PC-9 (cell line): ENCODE results near the gene PARP16. TPM values are rescaled to one million over a fixed set of nuclear protein-coding genes. Genes with fewer than 3 reads are reported as not detected.
"Not testable (repeated sequence)": the region's sequence is repeated elsewhere in the genome, so short reads cannot be mapped to it uniquely, and the experiment has no call there.

Experiments
- BruUV-seq: library from RNA; stranded (reverse); fragments of 400-500 nt; replicated peaks from 2 replicates; lab custom pipeline; 2021; lab: Mats Ljungman, UMichigan
- CTCF ChIA-PET: fragments of 300-600 bp; sonication (Branson Sonifier 250); formaldehyde crosslinking; loops from one replicate; lab custom pipeline; 2022; ENCODE audit warnings: antibody characterized with exemption; lab: Charles Lee
- POLR2A ChIA-PET: fragments of 300-600 bp; sonication (Branson Sonifier 250); formaldehyde crosslinking; loops from one replicate; lab custom pipeline; 2022; ENCODE audit warnings: antibody characterized with exemption; ENCODE audit not compliant: unreplicated experiment; lab: Charles Lee
- DNase-seq, 2 experiments: peaks; one replicate each; pipeline versions ENCODE4 v3.0.0 to v3.0.0-alpha.2; 2015 to 2022; ENCODE audit warnings: mixed read lengths in 1 of 2
- H2AFZ ChIP-seq: fragments of 200-600 bp; sonication (generic); 2 replicates; pipeline ENCODE4 v1.8.1; 2017; ENCODE audit warnings: antibody characterized with exemption
- H3F3A ChIP-seq: fragments of 200-600 bp; sonication (generic); 2 replicates; pipeline ENCODE4 v1.8.1; 2017; ENCODE audit warnings: antibody characterized with exemption, mild to moderate bottlenecking, low read depth; ENCODE audit not compliant: insufficient read depth
- H3K27ac ChIP-seq: fragments of 200-600 bp; sonication (generic); 2 replicates; pipeline ENCODE4 v1.6.1; 2016; ENCODE audit warnings: mixed run types
- H3K27me3 ChIP-seq: fragments of 200-600 bp; sonication (generic); 2 replicates; pipeline ENCODE4 v1.6.1; 2016; ENCODE audit warnings: low read depth, mixed run types; ENCODE audit not compliant: insufficient read depth
- H3K36me3 ChIP-seq: fragments of 200-600 bp; sonication (generic); 2 replicates; pipeline ENCODE4 v1.6.1; 2016; ENCODE audit warnings: low read depth, mixed run types
- H3K4me1 ChIP-seq: fragments of 200-600 bp; sonication (generic); replicated peaks from 2 replicates; pipeline ENCODE4 v1.6.1; 2016; ENCODE audit warnings: mixed run types; ENCODE audit not compliant: insufficient read depth
- H3K4me2 ChIP-seq: fragments of 200-600 bp; sonication (generic); 2 replicates; pipeline ENCODE4 v1.6.1; 2017; ENCODE audit warnings: mixed run types
- H3K4me3 ChIP-seq: fragments of 200-600 bp; sonication (generic); 2 replicates; pipeline ENCODE4 v1.6.1; 2016; ENCODE audit warnings: mixed run types
- H3K79me2 ChIP-seq: fragments of 200-600 bp; sonication (generic); 2 replicates; pipeline ENCODE4 v1.6.1; 2017; ENCODE audit warnings: low read depth, mixed run types
- H3K9me2 ChIP-seq: fragments of 200-600 bp; sonication (generic); 2 replicates; pipeline ENCODE4 v1.8.1; 2017; ENCODE audit warnings: mild to moderate bottlenecking; ENCODE audit not compliant: insufficient read depth
- H3K9me3 ChIP-seq: fragments of 200-600 bp; sonication (generic); 2 replicates; pipeline ENCODE4 v1.8.1; 2016; ENCODE audit warnings: low read depth; ENCODE audit not compliant: insufficient read depth
- H4K20me1 ChIP-seq: fragments of 200-600 bp; sonication (generic); 2 replicates; pipeline ENCODE4 v1.8.1; 2017; ENCODE audit not compliant: insufficient read depth
- EZH2 ChIP-seq: fragments of 200-600 bp; sonication (generic); IDR thresholded peaks from 2 replicates; pipeline ENCODE4 v1.8.0; 2017; ENCODE audit warnings: antibody characterized with exemption, low read depth
- intact Hi-C: fragments of 100-400 bp; cut with micrococcal nuclease; formaldehyde crosslinking; loops from one replicate; pipeline ENCODE4 v1.10.0; 2022; ENCODE audit not compliant: unreplicated experiment
- total RNA-seq: library from RNA; stranded (reverse); gene quantifications from 2 replicates; pipeline ENCODE4 v1.2.3, GENCODE V29; 2021
- TF ChIP-seq, protein P1 (sequence below): fragments of 200-600 bp; sonication (generic); conservative IDR thresholded peaks from 2 replicates; pipeline ENCODE4 v1.6.1; 2017; ENCODE audit warnings: mixed run types, antibody characterized with exemption, mild to moderate bottlenecking, moderate library complexity

PARP16 gene
- total RNA-seq, 1 experiment from 2014 or later, result 12.3 TPM

DNA sequence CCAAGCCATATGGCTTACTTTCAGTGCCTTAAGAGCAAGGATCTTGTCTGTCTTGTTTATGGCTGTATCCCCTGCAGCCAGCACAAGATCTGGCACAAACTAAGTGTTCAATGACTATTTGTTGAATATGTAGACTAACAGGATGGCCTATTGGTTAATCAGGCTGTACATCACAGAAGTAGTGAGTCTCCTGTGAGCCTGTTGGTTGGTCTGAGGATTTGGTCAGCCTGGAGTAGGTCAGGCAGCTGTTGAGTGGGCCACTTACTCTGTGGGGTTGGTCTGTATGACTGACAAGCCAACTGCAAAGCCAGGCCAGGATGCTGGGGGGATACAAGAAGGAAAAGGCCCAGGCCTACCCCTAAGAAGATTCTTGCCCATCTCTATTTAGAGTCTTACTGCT, 42.0 kb downstream of the PARP16 start:
- intact Hi-C loops, result no loop called here

DNA sequence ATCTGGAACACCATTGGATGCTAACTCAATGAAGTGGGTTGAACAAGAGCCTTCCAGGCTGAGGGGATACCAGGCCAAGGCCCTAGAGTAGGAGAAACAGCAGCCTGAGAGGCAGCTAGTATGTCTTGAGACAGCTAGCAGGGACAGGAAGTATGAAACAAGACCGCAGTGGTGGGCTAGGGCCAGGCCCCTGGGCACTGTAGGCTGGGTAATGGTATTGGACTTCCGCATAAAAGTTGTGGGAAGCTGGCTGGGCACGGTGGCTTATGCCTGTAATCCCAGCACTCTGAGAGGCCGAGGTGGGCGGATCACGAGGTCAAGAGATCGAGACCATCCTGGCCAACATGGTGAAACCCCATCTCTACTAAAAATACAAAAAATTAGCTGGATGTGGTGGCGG, 50.2 kb downstream of the PARP16 start:
- H3K27ac ChIP-seq, POLR2A ChIA-PET, CTCF ChIA-PET, H3K36me3 ChIP-seq, H3K79me2 ChIP-seq, H3F3A ChIP-seq, H4K20me1 ChIP-seq, DNase-seq, H3K4me3 ChIP-seq, H2AFZ ChIP-seq, intact Hi-C loops, H3K9me2 ChIP-seq, H3K4me2 ChIP-seq, BruUV-seq, H3K27me3 ChIP-seq, H3K4me1 ChIP-seq, H3K9me3 ChIP-seq: not testable (repeated sequence)

More for the DNA sequence above, 42.0 kb downstream of the PARP16 start:
- Histone ChIP-seq H3K27ac (no peak overlapping the region), H3K4me1 (no peaks in the 10 kb centered on the region), H3K9me3 (no peaks in the 10 kb centered on the region), H3F3A (no peaks in the 10 kb centered on the region), H3K27me3 (no peaks in the 10 kb centered on the region), H4K20me1 (no peaks in the 10 kb centered on the region), H3K4me2 (no peak overlapping the region), H3K4me3 (no peak overlapping the region), H2AFZ (no peak overlapping the region), H3K9me2 (no peaks in the 10 kb centered on the region), H3K79me2 (no peaks in the 10 kb centered on the region), H3K36me3 (no peaks in the 10 kb centered on the region)
- POLR2A ChIA-PET, result no interaction called here
- CTCF ChIA-PET, result no interaction called here
- TF ChIP-seq, protein P1, sequence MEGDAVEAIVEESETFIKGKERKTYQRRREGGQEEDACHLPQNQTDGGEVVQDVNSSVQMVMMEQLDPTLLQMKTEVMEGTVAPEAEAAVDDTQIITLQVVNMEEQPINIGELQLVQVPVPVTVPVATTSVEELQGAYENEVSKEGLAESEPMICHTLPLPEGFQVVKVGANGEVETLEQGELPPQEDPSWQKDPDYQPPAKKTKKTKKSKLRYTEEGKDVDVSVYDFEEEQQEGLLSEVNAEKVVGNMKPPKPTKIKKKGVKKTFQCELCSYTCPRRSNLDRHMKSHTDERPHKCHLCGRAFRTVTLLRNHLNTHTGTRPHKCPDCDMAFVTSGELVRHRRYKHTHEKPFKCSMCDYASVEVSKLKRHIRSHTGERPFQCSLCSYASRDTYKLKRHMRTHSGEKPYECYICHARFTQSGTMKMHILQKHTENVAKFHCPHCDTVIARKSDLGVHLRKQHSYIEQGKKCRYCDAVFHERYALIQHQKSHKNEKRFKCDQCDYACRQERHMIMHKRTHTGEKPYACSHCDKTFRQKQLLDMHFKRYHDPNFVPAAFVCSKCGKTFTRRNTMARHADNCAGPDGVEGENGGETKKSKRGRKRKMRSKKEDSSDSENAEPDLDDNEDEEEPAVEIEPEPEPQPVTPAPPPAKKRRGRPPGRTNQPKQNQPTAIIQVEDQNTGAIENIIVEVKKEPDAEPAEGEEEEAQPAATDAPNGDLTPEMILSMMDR, result no peak
- no peak for TF ChIP-seq EZH2
- BruUV-seq, result no TSS peak
- DNase-seq, result no peak

DNA sequence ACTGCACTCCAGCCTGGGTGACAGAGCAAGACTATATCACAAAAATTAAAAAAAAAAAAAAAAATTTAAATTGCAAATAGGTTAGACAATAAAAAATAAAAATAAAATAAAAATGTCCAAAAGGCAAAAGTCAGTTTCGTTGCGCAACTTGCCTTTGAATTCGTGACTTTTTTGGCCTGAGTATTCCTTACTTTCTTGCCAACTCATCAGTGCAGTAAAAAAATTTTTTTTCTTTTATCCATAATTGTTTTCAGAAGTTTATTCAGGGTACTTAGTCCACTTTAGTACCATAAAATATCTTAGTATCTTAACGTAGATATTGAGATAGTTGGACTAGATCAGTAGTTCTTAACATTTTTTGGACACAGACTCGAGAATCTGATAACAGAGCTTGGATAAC, 53.0 kb downstream of the PARP16 start:
- Histone ChIP-seq H3K27me3 (no peaks in the 10 kb centered on the region), H3K9me2 (no peaks in the 10 kb centered on the region), H4K20me1 (no peaks in the 10 kb centered on the region), H3K79me2 (no peaks in the 10 kb centered on the region), H3K9me3 (no peaks in the 10 kb centered on the region), H2AFZ (no peak overlapping the region), H3K4me2 (no peak overlapping the region), H3K36me3 (no peaks in the 10 kb centered on the region), H3K4me1 (no peaks in the 10 kb centered on the region), H3F3A (no peaks in the 10 kb centered on the region), H3K4me3 (no peak overlapping the region), H3K27ac (no peak overlapping the region)
- ChIA-PET POLR2A (no interaction called here), CTCF (no interaction called here)
- DNase-seq, result no peak
- no peak for TF ChIP-seq EZH2
- TF ChIP-seq, protein P1, result no peak
- BruUV-seq, result no TSS peak
- intact Hi-C loops, result no loop called here

DNA sequence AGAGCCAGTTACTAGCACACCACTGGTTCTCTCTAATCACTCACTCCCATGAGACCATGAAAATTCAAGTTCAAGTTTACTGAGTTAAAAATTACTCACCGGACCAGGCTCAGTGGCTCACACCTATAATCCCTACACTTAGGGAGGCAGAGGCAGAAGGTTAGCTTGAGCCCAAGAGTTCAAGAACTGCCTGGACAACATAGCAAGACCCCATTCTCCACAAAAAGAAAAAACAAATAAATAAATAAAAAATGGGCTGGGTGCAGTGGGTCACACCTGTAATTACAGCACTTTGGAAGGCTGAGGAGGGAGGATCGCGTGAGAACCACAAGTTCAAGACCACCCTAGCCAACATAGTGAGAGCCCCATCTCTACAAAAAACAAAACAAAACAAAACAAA, 54.2 kb downstream of the PARP16 start:
- POLR2A ChIA-PET, result no interaction called here
- Histone ChIP-seq H3F3A (no peaks in the 10 kb centered on the region), H3K9me3 (no peaks in the 10 kb centered on the region), H3K9me2 (no peaks in the 10 kb centered on the region), H4K20me1 (no peaks in the 10 kb centered on the region), H3K4me2 (no peak overlapping the region), H3K79me2 (no peaks in the 10 kb centered on the region), H3K27me3 (no peaks in the 10 kb centered on the region), H2AFZ (no peak overlapping the region), H3K4me1 (no peaks in the 10 kb centered on the region), H3K36me3 (no peaks in the 10 kb centered on the region), H3K4me3 (no peak overlapping the region), H3K27ac (no peak overlapping the region)
- DNase-seq, result no peak
- BruUV-seq, result no TSS peak
- intact Hi-C loops, result no loop called here
- TF ChIP-seq, protein P1, result no peak
- no peak for TF ChIP-seq EZH2
- CTCF ChIA-PET, result no interaction called here
